Inflammatory macrophage treated with lipopolysaccharide for 1 hour (primary cell): ENCODE measurements around the gene MDGA2.

ENCODE experiments used
- DNase-seq, 2 donors: peaks; one replicate each; pipeline ENCODE4 v3.0.0-alpha.2; 2020 to 2022

The MDGA2 gene

DNA sequence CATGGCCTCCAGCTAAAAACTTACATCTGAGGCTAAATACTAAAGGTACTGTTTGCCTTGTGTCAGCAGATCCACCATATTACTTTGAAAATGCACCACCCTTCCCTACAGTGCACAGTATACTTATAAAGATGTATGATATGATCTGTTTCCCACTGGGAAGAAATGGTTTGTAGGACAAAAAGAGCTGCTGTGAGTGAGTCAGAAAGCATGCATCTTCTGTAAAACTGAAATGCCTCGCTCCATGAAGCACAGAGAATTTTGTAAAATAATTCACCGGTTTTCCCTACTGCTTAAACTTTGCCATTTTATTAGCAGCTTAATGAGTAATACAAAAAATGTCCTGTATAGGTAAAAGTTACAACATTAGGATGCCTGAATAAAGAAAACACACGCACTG is 68.8 kb downstream of the MDGA2 start:
- DNase-seq: no peak

DNA sequence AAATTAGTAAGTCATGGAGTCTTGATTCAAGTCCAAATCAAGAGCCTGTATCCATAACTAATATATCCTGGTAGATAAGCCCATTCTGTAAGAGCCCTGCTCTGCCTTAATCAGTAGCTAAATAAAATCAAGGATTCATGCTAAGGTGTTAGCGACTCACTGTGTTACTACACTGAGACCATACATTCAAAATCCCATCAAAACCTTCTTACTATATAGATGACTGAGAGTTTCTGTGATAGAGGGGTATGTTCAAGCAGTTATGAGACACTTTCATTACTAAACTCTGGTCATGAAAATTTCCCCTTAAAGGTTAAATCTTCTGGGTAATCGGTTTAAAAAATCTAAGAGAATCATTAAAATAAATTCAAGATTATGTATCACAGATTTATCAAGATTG is 78.5 kb downstream of the MDGA2 start:
- DNase-seq: no peak

DNA sequence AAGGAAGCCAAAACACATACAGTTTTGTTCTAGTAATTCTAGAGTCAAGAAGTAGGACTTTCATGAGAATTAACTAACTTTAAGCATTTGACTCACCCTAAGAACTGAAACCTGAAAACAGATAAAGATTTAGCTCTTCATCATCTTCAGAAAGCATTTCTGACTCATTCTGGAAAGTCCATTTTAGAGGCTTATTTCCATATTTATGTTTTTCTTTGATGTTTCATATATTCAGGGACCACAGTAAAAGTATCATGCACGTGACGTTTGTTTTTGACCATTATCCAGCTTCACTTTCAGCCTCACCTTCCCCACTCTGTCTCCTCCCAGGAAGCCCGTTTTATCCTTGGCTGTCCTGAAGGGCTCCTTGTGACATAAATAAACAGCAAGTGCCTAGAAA is 79.2 kb downstream of the MDGA2 start:
- no peak for DNase-seq

DNA sequence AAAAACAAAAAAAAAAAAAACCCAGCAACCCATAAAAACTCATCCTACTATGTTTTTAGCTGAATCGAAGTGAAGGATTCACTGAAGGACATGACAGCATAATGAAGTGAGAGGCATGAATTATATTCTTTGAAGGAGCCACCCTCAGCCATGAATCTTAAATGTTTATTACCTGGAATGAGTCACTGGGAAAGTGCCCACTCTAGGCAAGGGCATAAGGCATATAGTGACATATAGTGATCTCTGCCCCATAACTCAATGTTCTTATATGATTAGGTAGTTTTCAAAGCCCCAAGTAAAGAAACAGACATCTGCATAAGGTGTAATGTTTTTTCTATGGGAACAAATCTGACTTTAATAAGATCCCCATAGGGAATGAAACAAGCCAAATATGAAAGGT is 79.9 kb downstream of the MDGA2 start:
- no peak for DNase-seq

DNA sequence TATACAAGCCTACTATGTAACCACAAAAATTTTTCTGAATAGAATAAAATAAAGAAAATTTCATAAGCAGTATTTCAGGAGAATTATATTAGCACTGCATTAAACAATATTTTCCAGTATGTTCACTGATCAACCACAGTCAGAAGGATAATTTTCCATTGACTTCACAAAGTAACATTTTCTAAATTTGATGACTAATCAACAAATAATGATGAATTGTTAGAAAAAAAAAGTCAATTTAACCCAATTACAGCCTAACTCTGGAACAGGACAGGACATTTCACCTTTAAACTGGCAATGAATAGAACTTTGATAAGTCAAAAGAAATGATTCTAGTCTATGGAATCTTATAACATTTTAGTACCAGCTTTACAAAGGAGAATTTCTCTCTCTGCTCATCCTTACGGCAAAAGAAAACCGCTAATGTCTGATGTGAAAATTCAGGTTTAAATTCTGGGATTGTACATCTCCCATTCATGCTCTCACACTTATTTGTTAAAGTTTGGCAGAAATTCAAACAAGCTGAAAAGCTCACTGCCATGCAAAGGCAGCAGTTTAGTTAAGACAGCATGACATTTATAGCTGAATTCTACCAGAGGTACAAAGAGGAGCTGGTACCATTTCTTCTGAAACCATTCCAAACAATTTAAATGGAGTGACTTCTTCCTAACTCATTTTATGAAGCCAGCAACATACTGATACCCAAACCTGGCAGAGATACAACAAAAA is 84.5 kb downstream of the MDGA2 start:
- DNase-seq: no peak

DNA sequence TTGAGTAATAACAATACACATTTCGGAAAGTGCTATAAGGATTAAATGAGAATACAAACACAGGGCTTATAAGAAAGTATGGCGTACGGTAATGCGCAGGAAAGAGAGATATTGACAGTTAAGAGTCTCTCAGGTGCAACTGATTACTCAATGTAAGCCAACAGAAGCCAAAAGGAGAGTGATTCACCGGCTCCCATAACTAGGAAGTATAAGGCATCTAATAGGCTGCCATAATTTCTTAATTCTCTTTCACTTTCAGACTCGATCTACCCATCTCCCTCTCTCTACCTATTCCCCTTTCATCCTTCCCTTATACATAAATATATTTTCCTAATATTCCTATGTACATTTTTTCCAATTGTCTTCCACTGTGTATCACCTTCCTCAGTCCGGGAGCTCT is 90.0 kb downstream of the MDGA2 start:
- no peak for DNase-seq

DNA sequence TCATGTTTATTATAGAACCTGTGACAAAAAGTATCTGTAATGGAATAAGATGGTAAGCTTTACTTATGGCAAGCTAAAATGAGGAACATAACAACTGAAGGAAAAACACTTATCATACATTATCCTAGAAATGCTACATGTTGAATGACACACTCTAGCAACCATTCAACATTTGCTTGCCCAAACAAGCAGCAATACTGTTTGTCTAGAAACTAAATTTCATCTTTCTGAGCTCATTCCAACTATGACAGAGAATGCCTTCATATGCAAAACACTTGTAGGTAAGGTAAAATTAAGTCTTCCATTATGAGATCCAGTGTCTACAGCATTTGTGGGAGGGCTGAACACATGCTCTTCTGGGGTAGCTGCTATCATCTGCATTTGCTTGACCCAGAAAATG is 108.1 kb downstream of the MDGA2 start:
- no peak for DNase-seq

DNA sequence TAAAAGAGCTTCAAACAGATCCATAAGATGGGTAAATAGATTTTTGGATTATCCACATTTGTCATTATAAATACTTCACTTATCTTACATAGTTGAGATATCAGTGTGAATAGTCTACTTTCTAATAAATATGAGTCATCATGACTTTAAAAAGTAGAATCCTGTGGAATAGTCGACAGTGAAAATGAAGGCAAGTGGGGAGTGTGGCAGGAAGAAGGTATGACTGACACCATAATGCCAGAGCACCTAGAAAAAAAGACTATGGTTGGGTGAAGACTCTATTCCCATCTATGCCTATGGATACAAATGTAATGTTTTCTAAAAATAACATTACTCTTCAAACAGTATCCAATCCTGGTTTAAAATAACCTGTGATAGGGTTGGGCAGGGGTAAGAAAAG is 117.5 kb downstream of the MDGA2 start:
- no peak for DNase-seq

DNA sequence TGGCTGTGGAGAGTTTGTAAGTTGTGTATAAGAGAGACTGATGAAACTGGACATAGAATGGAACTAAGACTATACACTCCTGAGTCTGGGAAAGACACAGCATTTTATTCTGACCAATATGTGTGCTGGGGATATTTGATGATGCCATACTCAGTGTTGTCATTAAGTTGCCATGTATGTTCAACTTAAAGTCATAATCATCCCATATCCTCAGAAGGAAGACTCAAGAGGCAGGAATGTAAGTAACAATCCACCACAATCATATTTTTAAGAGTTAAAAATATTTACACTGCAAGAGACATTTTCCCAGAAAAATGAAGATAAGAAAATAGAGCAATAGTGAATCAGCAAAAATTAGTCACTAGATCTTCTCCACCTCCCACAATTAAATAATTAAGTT is 120.1 kb downstream of the MDGA2 start:
- no peak for DNase-seq

DNA sequence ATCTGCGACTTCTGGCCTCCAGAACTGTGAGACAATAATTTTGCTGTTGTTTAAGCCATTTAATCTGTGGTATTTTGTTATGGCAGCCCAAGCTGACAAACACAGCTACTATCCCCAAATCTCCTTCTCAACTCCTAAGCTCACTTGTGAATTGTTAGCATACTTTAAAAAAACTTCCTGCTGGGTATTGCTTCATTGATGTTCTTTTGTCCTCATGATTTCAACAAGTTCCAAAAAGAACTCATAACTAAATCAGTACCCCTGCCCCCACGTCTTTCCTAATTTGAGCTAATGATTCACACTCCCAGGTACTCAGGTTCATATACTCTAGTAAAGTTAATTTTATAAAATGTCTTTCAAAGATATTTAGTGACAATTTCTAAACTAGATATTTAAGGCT is 125.5 kb downstream of the MDGA2 start:
- DNase-seq: no peak

DNA sequence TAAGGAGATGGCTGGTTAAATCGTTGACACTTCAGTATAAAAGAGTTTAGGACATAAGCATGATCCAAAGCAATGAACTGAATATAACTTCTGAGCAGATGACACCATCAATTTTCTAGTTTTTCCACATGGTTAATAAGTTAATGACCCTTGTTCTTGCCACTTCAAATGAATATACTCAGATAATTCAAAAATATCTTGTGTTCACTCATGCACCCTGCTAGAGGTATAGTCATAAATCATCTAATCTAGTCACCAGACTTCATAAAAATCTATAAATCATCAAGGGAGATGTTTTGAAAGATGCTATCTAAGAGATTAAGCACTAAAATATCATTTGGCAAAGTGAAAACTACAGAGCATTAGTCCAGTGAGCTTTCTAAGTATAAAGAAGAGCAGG is 131.9 kb downstream of the MDGA2 start:
- DNase-seq: no peak

DNA sequence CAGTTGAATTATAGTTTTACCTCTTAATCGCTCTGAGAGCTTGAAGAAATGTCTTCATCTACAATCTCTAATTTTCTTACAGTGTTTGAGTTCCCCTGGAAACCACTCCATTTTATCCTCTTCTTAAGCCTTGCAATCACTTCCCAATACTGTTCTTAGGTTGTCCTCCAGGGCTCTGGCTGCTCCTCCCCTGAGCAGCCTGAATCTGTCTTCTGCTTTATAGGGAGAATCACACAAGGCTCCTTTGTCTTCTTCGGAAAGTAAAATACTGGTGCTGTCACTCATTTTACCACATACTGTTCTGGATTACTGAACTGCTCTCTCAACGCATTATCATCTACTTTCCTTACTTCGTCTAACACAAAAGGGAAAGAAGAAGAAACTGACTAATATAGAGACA is 133.7 kb downstream of the MDGA2 start:
- DNase-seq: no peak

DNA sequence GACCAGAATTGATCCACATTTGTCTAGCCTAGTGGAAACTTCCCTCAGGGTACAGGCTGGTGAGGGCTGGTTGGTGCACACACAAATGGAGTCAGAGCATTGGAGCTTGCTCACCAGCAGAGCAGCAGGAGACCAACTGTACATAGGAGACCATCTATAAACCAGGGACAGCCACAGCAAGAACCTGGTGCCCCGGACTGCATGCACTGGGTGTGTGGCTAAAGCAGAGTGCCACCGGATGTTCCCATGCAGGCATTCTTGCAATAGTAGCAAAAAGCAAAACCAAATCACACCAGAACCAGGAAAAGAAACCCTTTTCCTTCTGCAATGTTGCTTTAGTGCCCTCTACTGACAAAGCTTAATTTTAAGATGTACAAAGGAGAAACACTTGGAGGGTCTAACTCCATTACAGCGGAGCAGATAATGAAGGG is 136.4 kb downstream of the MDGA2 start:
- no peak for DNase-seq

DNA sequence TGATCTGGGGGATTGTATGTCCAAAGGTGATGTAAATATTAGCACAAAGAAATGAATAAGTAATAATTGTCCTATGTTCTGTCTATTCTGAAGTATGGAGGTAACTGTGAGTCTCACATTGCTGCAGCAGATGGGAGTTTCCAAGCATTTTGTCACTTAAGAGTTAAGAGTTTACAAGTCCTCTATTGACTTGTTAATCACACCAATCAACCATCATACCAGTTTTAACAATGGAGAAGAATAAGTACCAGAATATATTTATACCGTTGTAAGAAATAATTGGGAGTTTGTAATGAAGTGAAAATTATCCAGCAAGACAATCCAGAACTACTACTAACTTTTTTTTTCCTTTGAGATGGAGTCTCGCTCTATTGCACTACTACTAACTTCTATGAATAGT is 139.1 kb downstream of the MDGA2 start:
- DNase-seq: no peak

DNA sequence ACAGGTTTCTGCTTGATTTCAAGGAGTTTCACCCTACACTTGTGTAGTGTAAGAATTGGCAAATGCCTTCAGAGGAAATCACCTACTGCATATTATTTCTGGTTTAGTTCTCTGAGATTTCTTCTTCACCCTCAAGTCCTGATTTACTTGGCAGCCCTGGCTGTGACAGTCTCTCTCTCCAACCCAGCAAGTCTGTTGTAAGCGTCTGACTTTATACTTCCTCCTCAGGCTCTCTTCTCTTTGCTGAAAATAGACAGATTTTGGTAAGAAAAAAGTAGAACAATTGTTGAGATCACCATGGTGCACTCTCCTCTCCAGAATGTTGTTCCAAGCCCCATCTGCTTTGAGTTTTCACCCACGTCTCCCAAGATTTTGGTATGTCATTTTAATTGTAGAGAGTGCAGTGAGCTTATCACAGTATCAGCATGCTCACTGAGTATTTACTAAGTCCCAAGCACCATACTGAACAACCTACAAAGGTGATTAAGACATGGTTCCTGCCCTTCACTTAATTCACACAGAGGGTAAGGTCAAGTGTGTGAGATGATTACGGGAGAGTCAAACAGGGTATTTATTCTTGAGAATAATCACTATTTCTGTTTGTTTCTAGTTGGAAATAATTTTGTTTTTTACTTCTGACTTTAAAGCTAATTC is 148.7 kb downstream of the MDGA2 start:
- no peak for DNase-seq

DNA sequence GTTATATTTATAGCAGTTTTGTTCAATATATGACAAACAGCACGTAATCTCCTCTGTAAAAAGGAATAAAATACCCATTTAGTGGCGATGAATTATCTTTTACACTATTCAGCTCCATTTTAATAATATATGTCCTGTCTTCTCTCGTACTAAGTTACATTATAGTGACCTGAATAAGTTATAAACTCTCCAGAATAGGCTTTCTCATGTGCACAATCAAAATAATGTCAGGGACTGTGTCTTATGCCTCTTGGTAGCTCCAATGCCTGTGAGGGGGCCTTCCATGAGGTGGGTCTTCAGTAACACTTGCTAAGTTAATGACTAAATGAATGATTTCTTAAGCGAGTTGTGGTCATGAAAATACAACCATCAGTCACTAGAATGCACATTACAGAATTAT is 150.9 kb downstream of the MDGA2 start:
- DNase-seq: no peak

DNA sequence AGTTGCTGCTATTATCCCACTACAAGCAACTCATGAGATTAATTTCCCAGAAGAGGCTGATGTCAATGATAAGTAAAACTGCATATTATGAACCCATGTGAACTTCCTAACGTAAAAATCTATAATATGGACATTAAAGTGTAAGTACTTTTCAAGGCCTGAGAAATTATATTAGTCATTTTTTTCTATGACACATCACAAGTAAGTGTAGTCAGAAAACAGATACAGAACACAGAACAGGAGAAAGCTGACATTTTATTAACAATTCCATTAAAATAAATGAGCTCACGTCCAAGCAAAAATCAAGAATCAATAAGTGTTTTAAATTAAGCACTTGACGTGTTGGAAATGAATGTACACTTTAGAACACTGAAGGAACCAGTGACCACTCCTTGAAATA is 155.0 kb downstream of the MDGA2 start:
- DNase-seq: no peak

DNA sequence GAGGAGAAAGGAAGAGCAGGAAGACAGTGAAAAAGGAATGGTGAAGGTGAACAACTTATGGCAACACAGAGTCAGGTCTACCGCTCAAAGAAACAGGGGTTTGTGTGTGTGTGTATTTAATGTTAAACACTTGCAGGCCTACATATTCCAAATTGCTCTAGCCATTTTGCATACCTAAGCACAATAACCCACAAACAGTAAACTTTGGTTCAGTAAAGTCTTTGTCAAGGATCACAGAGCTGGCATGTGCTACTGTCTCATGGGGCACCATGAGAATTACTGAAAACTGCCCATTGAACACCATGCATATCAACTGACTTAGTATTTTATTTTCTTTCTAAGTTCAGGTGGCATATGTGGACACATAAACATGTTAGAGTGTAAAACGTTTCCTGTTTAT is 163.6 kb downstream of the MDGA2 start:
- no peak for DNase-seq

DNA sequence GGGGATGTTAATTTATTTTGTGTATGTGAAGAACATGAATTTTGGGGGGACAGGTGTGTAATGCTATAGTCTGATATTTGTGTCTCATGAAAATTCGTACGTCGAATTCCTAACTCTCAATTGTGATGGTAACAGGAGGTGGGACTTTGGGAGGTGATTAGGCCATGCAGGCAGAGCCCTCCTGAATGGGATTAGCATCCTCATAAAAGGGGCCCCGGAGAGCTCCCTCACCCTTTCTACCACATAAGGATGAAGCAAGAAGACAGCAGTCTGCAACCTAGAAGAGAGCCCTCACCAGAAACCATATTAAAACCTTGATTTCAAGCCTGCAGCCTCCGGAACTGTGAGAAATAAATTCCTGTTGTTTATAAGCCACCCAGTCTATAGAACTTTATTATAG is 165.4 kb downstream of the MDGA2 start:
- no peak for DNase-seq

DNA sequence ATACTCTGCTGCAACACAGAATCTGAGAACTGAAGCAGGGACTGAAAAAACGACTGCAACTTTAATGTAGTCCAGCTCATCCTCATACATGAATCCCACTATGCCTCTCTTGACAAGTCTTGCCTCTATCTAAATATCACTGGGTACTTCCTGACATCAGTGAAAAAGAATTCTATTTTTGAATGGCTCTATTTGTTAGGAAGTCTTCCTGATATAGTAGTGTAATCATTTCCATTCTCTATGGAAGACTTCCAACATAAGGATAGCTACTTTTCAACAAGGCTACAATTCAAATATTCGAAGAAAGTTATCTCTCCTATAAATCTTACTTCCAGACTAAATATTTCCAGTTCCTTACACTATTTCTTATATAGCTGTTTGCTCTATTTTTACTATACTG is 167.5 kb downstream of the MDGA2 start:
- DNase-seq: no peak

DNA sequence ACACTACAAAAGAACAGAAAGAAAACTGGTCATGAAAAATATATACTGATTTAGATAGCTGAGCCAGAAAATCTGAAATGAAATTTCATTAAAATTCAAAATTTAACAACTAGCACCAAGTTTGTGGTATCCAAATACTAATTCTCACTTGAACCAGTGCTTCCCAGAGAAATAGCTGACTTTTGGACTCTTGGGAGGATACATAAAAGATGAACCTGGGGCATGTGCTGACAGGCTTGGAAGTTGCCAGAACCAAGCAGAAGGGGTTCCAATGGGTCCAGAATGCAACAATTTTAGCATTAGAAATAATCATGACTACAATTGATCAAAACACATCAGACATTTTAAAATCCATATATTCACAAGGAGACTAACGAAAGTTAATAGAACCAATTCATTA is 175.0 kb downstream of the MDGA2 start:
- DNase-seq: no peak

DNA sequence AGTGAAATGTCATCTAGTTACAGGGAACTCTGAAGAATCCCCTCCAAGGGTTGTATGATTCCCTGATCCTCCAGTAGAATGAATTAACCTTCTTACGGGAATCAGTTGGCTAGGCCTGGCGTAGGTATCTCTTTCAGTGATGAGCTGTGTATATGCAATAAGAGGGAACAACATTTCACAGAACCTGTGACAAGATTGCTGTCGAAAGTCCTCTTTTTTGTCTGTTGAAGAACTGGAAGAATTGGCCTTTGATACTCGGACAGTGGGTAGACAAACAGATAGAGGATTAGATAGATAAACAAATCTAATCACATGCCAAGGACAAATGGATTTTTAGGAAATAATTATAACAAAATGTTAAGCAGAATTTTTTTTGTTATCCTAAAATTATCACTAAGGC is 184.6 kb downstream of the MDGA2 start:
- DNase-seq: no peak

DNA sequence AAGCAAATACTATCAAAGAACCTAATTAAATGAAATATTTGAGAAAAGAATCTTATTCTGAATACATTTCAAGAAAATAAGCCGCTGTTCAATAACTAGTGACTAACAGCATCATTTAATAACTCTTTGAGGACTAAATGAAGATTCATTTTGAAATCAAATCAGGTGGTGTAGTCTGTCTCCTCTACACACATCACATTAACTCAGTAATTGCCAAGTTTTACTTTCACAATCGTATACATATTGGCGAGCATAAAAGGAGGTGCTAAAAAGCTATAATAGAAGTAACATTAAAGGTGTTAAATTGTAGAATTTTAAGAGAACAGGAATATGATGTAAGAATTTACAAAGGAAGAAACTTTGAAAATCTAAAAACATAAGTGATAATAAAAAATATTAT is 185.1 kb downstream of the MDGA2 start:
- no peak for DNase-seq

DNA sequence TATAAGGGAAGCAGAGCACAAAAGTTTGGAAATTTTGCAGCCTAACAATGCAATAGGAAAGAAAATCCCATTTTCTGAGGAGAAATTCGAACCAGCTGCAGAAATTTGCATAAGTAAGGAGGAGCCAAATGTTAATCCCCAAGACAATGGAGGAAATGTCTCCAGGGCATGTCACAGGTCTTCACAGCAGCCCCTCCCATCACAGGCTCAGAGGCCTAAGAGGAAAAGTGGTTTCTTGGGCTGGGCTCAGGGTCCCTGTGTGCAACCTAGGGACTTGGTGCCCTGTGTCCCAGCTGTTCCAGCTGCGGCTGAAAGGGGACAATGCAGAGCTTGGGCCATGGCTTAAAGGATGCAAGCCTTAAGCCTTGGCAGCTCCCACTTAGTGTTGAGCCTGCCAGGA is 190.0 kb downstream of the MDGA2 start:
- no peak for DNase-seq

DNA sequence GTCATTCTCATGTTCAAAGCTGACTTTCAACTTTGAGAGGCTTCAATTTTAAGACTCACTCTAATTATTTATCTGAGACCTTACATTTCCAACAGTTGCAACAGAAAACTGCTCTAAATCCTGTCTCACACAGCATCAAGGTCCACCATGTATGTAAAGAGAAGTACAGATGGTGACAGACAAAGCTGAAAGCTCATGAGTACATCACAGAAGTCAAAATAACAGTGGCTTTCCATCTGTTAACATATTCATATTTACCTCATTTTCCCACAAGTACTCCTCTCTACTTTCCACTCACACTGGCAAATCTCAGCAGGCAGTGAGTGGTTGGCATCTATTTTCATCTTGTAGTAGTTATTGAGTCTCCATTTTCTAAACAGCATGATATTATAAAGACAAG is 192.0 kb downstream of the MDGA2 start:
- no peak for DNase-seq
